Activated CD4-positive, alpha-beta T cell treated with anti-CD3 and anti-CD28 coated beads, Interleukin-2, amount 50 U/mL, for 4 hours (primary cell): ENCODE measurements around the gene ZG16B.

Experiments used
- DNase-seq, 2 experiments: peaks; one replicate each; pipeline ENCODE4 v3.0.0-alpha.2; 2020

The ZG16B gene

DNA sequence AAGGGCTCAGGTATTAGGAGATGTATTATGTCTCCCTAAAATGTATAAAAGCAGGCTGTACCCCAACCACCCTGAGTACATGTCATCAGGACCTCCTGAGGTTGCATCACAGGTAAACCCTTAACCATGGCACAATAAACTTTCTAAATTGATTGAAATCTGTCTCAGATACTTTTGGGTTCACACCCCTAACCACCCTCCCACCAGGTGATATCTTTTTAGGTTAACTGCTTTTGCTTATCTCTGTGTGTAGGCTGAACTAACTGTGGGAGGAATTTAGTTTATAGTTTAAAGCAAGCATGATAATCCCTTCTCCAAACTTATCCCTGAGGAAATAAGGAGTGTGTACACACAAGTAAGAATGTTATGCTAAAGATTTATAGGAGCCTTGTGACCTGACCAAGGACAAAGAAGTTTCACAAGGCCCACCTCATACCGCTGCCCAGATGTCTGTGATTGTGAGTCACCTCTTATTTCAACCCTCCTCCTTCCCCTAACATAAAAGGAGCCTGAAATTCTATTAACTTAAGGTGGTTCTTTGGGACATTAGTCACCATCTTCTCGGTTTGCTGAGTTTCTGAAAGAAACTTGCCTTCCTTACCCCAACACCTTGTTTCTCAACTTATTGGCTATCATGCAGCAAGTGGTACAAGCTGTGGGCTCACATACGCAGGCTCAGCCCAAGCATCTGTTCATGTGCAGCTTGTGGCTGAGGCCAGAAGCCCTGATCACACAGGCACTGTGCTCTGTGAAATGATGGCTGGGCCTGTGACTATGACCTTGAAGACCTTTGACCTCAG, 16.6 kb downstream of the ZG16B start:
- no peak for DNase-seq

DNA sequence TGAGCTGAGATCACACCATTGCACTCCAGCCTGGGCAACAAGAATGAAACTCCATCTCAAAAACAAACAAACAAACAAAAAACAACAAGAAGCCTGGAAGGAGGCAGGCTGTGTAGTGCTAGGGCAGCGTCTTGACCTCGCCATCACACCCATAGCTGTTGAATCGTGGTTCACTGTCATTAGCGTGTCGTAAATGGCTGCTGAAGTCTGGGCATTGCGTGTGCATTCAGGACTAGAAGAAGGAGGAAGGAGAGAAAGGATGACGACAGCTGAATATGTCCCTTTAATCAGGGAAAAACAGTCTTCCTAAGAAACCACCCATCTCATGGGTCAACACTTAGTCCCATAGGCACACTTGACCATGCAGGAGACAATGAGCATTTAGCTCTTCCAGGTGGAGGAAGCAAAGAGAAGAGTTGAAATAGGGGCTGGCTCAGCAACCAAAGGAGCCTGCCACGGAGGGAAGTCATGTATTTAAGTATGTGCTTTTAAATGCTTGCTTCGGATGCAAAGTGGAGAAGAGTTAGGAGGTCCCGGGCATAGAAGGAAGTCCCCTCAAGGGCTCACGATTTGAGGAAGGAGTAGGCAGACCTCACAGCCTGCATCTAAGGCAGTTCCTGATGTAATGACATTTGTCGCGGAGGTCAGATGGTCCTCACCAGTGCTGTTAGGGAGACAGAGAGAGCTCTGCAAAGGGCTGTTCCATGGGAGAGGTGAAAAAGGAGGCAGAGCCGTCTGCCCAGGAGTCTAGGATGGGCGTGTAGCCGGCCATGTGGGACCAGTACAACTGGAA, 19.0 kb downstream of the ZG16B start:
- no peak for DNase-seq

DNA sequence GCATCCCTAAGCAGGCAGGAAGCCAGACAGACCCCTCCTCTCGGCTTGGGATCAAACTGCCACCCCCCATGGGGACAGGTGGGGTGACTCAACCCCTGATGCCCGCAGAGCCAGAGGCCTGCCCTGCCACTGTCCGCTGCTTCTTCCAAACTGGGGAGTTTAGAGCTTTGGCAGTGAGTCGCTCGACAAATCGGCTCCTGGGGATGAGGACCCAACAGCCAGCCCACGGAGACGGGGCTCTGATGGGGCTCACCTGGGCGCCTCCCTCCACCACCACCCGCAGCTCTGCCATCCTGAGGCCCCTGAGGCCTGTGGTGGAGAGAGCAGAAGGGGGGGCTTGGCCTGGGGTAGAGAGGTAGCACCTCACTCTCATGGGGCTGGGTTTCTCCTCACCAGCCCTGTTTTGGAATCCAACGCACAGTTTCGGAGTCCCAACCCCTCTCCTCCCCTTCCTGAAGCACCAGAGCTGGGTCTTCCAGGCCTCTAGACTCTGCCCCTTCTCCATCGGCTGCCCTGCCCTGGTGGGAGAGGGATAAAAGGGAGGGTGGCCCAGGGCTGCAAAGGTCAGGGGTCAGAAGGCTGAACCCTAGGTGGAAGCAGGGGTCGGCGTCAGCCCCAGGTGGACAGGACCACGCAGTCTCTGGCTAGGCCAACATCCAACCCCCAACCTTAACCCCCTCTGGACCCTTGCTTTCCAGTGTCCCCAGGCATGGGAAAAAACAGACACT, 22.1 kb downstream of the ZG16B start:
- DNase-seq: no peak

DNA sequence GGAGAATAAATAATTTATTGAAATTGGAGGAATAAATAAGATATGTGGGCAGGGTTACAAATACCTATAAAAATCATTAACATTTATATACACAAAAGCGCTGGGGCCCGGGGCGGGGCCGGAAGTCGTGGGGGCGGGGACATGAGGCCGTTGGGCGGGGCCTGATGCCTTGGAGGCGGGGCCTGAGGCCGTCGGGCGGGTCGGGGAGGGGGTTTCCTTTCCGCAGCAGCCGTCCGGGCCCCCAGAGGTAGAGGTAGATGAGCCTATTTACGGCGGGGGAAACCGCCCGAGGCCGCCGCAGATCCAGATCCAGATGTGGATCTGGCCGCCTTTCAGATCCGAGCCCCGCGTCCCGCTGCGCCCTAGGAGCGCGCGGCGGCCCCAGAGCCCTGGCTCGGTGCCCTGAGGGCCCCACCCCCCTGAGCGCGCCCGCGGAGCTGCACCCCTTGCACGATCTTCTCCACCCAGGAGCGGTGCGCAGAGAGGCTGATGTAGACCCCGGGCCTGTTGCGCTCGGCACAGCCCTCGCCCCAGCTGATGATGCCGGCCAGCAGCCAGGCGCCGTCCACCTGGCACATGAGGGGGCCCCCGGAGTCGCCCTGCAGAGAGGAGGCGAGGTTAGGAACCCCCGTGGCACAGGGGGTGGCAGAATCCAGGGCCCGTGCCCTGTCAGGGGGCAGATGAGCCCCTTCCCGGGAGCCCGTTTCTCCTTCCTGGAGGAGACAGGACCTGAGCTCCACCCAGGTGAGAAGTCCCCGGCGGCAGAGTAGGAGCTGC, 22.8 kb downstream of the ZG16B start:
- DNase-seq: no peak

DNA sequence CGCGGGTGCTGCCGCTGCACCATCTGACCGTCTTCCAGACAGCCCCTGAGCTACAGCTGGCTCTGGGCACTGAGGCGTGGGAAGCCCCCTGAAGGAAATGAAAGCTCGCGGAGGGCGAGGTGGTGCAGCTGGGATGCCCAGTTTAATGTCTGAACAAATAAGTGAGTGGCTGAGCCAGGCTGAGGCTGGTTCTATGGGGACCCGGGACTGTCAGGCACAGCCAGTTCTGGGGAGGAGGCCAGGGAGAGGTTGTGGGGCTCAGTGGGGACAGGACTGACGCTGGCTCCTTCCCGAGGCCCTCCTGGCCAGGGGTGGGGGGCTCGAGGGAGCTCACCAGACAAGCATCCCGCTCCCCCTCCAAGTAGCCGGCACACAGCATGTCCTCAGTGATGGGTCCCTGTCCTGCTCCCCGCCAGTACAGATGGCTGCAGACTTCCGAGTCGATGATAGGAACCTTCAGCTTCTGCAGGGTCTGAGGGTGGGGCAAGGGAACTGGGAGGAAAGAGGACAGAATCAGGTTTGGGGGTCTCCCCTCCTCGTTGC, 23.5 kb downstream of the ZG16B start:
- DNase-seq: no peak

DNA sequence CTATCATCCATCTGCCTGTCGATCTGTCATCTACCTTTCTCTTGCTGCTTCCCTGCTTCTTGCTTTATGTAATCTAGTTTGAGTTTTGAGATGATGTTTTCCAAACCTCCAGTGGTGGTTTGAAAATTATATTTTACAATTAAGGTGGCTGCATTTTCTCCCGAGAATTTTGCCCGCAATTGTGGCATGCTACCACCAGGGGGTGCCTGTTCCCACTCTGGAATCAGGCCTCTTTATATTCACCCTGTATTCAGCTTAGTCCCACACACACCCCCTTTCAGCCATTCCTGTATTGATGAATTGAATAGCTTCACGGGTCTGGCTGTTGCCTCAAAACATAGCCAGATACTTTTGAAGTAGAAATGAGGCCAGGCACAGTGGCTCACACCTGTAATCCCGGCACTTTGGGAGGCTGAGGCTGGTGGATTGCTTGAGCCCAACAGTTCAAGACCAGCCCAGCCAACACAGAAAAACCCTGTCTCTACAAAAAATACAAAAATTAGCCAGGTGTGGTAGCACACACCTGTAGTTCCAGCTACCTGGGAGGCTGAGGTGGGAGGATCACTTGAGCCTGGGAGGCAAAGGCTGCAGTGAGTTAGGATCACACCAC, 24.7 kb downstream of the ZG16B start:
- DNase-seq: no peak

DNA sequence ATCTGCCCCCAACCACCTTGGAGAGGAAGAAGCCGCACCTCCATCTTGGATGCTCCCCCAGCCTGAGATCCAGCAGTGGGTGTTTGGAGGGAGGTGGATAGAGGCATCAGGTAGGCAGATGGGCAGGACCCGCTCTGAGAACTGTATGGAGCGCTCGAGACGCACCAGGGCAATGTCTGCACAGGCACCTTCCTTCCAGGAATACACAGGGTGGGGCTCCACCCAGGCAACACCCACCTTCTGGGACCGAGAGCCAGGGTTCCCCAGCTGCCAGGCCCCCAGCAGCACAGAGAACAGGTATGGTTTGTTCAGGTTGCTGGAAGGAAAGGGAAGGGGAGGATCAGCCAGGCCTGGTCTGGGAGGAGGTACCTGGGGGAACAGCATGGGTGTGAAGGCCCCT, 25.4 kb downstream of the ZG16B start:
- no peak for DNase-seq

DNA sequence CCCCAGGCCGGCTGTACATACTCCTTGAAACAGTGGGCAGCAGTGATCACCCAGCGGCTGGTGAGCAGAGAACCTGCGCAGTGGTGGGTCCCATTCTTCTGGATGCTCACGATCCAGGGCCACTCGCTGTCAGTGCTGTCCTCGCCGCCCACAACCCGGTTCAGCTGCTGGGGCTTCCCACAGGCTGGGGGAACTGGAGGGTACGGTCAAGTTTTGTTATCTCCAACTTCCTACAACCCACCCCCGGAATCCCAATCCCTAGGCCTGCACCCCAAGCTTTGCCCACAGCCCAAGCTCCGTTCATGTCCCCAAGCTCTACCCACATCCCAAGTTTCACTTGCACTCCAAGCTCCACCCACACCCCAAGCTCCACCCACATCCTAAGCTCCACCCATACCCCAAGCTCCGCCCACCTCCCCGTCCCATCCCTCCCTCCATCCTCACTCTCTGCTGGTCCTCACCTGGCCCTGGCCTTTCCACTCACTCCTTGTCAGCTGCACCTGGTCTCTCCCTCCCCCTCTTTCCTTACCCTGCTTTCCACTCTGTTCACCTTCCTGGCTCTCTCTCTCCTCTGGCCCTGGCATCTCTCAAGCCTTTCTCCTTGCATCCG, 26.1 kb downstream of the ZG16B start:
- no peak for DNase-seq

DNA sequence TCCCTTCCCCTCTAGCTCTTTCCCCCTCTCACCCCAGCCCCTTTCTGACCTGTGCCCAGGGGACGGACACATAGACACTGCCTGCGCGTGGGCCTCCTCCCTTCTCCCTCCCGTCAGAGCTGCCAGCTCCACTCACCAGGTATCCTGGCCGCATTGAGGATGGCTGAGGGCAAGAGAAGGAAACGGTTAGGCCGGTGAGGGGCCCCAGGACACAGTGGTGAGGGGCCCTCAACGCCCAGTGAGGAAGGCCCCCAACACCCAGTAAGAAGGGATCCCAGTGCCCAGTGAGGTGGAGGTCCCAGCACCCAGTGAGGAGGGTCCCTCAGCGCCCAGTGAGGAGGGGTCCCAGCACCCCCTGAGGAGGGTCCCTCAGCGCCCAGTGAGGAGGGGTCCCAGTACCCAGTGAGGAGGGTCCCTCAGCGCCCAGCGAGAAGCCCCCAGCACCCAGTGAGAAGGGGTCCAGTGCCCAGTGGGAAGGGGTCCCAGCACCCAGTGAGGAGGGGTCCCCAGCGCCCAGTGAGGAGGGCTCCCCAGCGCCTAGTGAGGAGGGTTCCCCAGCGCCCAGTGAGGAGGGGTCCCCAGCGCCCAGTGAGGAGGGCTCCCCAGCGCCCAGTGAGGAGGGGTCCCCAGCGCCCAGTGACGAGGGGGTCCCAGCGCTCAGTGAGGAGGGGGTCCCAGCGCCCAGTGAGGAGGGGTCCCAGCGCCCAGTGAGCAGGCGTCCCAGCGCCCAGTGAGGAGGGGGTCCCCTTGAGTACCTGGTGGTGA, 26.8 kb downstream of the ZG16B start:
- no peak for DNase-seq

DNA sequence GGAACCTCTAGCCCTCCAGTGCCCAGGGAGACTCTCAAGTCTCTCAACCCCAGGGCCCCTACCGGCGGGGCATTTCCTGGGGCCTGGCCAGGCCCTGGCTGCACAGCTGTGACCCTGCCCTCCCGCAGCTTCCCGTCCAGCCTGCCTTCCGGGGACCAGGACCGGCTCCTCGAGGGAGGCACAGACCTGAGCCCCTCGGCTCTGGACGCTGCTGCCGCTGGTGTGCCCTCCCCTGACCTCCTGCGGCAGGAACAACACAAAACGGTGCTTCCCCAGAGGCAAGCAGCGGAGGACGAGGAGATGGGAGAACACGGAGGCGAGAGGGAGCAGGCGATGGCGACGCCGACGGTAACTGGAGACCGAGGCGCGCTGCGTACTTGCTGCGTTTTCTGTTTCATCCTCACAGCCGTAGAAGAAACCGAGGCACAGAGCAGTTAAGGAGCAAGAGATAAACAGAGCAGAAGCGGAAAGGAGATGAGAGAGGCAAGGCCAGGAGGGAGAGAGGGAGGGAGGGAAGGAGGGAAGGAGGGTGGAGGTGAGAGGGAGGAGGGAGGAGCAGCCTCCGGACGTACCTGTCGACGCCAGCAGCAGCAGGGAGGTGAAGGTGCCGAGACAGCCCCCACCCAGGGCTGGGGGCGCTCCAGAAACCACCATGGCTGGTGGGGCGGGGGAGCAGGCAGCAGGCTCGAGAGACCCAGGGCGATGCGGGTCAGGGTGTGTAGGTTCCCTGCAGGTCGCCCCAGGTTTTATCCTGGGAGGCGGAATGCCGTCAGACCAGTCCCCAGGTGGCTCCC, 27.5 kb downstream of the ZG16B start, which contains the start of gene PRSS22:
Gene PRSS22, minus strand, starts transcription at position 720 of the 794 bp plus-strand sequence. Its CDS starts 66 bp downstream, at position 654.
- no peak for DNase-seq

DNA sequence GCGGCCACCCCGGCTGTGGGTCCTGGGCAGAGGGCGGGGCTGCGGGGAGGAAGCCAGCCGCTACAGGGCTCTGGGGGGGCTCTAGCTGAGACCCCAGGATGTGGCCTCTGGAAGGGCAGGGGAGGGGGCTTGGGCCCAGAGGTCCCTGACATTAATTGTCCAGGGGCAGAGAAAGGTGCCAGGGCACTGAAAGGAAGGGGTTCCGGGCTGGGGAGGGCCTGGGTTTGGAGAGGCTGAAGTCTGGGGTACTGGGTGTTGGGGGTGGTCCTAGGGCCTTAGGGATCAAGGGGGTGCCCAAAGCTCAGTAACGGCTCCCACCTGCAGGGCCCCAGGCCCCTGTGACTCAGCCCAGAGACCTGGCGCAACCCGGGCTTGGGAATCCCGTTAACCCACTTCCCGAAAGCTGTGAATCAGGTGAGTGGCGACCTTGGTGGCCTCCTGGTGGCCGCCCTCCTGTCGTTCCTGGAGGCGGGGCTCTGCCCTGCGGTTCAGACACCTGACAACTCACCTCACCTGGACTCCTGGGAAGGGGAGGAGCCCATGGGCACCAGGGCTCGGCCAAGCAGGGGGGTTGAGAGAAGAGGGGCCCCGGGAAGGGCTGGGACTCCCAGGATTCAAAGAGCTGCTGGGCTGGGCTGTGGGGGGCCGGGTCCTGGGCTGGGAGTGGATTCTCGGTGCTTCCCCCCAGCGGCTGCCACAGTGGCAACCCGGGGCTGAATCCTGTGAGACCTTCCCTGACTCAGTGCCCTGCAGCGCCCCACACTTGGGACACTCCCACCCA, 28.3 kb downstream of the ZG16B start:
- DNase-seq: no peak

DNA sequence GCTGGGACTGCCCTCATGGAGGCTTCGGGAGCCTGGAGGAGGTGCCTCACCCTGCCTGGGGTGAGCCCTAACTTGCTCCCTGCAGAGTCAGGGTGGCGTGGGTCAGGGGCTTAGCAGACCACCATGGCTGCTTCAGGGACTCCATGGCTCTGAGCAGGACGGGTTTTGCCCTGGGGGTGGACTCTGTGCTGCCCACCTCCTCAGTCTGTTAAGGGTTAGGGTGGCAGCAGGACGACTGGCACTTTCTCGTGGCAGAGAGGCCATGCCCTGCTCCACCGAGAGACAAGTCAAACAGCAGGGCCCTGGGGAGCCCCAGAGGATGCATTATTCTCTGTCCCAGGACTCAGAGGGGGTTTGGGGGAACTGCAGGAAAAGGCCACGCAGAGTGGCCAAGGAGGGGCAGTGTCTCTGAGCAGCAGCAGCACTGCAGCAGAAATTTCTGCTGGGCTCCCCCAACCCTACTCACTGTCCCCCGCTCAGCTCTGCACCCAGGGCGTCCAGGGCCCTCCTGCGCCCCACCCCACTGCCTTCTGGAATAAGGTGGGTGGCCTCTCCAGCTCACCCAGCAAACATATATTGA, 29.7 kb downstream of the ZG16B start:
- DNase-seq: no peak

DNA sequence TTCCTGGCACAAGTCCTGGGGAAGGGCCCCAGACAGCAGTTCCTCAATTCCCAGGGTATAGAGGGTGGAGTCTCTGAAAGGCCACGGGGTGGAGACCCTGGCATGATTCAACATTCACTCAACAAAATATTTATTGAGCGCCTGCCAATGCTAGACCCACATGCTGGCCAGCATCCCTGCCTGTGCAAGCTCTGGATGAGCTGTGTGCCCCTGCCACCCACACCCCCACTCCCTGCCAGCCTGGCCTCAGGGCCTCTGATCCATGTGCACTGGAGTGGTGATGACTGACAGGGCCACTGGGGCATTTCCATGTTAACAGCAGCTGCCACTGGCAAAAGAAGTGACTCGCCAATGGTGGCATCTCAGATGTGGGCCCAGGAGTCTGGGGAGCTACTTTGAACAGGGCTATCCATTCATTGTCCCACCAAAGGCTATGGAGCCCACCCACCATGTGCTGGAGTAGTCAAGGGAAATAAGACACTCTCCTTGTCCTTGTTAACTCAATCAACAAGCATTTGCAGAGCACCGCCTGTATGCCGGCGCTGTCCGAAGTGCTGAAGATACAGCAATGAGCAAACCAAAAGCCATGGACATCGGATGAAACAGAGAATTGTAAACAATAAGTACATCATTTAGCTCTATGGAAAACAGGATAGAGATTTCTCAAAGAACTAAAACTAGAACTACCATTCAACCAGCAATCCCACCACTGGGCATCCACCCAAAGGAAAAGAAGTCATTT, 30.9 kb downstream of the ZG16B start:
- no peak for DNase-seq

DNA sequence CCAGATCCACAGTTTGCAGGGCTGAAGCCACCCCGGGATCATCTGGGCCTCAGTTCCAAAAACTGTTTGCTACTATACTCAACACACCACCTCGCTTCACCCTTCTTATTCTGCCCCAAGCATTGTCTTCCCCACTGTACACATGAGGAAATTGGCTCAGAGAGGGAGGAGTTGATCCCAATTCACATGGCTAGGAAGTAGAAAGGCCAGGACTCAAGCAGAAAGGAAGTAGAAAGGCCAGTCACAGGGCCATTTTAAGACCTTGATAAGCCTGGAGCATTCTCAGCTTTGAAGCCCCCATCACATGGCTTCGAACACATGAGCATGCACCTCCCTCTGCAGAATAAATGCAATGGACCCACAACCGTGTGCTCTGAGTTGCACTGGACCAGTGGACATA, 35.5 kb downstream of the ZG16B start:
- no peak for DNase-seq

DNA sequence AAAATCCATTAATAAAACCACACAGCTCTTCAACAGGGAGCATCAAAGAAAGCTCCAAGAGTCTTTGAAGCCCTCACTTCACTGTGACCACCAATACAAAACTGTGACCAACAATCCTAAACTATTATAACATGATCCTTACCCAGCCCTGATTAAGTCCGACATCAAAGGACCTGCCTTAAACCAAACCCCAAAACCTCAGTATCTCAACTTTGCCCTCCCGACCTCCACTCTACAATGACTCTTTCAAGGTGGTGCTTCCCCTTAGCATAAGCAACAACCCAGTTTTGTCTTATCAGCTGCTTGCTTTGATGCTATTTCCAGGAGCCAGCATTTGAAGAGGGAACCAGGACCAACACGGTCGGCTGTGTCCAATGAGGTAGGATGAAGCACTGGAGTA, 36.3 kb downstream of the ZG16B start:
- no peak for DNase-seq

DNA sequence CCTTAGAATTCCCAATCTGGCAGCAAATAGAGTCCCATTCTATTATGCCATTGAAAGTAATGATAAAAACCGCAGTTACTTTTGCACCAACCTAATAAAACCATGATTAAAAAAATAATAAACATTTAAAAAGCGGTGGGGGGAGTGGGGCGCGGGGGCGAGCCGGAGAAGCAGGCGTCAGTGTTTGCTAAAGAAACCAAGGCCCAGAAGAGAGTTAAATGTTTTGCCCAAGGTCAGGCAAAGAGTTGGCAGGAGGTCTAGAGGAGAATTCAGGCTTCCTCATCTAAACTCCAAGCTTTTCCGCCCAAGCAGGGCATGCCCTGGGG, 37.5 kb downstream of the ZG16B start:
- DNase-seq: no peak

DNA sequence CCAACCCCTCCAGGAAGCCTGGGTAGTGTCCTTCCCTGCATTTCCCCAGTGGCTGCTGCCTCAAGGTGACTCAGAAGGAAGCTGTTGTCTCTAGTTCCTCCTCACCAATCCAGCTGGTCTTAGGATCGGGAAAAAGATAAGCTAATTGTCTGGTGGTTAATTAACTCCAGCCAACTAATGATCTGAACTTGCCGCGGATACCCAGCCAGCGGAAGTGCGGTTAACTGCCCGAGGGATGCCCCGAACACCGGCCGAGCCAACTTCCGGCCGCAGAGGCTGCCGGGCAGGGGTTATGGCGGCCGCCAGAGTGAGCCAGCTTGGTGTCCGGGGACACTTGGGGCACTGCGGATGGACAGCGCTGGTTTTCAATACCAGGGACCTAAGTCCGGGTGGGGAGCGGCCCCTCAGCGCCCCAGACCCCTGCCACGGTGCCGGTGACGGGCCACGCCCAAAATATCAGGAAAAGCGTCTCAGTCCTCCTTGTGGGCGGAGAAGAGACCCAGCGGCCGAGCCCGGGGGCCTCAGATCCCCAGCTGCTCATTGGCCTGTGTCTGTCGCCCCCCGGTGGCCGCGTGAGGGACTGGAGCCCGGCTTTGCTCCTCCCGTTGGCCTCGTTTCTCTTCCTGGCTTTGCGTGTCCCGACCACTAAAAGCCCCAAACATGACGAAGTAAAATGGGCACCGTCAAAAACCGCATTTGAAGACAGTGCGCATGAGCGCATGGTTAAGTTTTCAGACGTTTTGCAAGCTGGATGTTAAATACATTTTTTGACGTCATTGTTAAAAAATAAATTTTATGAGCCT, 38.1 kb downstream of the ZG16B start:
- DNase-seq: peak; percentile 90
